GM19025 (cell line): ENCODE results near the gene KNDC1.

ENCODE experiments used
- ATAC-seq: cut with Tn5 transposase; IDR thresholded peaks from one replicate; pipeline ENCODE4 v1.9.1; 2021; ENCODE audit warnings: mild to moderate bottlenecking, low read depth, moderate library complexity; ENCODE audit not compliant: unreplicated experiment

The KNDC1 gene

DNA sequence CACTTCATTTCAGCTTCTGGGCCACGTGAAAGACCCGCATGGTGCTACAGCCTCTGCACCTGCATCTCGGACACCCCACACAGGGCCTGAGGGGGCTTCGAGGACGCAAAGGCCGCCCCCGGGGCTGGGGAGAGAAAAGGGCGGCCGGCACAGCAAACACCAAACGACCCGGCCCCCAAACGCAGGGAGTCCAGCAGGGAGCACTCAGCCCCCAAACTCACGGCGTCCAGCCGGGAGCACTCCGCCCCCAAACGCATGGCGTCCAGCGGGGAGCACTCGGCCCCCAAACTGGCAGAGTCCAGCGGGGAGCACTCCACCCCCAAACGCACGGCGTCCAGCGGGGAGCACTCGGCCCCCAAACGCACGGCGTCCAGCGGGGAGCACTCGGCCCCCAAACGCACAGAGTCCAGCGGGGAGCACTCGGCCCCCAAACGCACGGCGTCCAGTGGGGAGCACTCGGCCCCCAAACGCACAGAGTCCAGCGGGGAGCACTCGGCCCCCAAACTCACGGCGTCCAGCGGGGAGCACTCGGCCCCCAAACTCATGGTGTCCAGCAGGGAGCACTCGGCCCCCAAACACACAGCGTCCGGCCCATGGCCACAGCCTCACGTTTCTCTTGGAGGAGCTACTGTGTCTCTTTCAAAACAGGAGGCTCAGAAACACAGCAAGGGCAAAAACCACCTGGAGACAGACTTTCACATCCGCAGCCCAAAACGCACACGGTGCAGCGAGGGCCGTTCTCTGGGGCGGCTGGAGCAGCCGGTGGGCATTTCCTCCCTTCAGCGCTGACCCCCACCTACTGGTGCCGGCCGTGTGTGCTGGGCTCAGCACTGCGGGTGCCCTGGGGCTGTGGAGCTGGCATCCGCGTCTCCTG lies 43.0 kb downstream of the KNDC1 start:
- ATAC-seq: no peak

DNA sequence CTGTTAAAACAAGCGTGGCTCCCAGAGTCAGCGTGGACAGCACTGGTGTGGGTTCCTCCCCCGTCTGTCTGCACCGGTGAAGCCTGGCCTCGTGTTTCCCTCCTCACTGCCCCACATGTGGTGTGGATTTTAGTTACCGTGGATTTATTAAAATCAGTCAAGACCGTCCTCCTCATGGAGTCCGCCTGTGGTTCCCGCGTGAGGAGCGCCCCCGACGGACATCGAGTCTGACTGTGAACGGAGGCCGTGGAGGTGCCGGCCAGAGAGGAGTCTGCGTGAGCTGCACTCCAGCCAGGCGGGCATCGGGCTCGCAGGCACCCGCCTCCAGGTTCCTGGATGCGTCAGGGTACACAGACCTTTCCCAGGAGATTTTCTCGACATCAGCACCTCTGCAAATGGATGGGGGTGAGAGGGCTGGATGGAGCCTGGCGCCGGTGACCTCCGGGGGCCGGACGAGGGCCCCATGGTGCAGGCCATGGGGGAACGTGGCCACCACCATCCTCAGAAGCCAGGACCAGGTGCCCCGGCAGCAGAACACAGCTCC lies 43.7 kb downstream of the KNDC1 start:
- ATAC-seq: no peak

DNA sequence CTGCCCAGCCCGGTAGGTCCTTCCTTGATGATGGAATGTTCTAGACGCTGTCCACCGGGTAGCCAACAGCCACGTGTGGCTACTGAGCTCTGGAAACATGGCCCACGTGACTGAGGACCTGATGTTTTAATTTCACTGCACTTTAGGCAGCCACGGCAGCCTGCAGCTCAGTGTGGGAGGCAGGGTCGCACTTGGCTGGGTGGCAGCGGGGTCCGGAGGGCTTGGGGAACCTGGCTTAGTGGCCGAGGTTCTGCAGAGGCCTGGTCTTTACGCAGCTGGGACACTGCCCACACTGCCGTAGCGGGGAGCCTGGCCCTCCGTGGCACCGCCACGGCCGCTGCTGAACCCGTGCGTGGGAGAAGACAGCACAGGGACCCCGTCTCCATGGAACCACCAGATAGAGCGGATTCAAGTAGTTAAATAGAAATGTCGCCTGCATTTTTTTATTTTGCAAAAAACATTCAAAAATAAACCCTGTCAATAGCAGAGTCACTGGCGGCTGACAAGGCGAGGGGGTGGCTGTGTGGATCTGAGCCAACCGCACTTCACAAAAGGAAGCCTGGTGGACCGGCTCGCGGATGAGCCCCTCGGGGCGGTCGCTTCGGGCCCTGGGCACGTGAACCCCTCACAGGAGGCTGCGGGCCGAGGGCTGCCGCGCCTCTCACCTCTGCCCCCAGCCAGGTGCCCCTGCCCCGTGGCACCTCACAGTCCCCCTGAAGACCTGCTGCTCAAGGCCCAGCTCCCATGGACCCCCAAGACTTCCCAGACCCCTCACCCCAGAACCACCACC lies 44.4 kb downstream of the KNDC1 start:
- ATAC-seq: no peak

DNA sequence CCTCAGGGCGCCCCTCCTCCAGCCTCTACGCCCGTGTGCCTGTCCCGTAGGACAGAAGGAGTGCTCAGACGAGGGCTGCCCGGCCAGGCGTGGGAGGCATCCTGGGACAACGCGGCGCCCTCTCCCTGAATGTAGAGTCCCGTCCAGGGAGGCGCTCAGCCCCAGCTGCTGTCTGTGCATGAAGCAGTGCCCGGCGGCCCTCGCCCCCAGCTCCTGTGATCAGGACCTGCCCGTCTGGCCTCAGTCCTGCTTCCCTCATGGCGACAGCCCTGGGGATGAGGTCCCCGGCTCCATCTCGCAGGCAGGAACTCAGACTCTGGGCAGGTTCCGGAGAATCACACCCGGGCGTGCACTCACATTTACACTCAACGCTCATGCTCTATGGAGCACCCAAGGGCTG lies 45.1 kb downstream of the KNDC1 start:
- ATAC-seq: no peak

DNA sequence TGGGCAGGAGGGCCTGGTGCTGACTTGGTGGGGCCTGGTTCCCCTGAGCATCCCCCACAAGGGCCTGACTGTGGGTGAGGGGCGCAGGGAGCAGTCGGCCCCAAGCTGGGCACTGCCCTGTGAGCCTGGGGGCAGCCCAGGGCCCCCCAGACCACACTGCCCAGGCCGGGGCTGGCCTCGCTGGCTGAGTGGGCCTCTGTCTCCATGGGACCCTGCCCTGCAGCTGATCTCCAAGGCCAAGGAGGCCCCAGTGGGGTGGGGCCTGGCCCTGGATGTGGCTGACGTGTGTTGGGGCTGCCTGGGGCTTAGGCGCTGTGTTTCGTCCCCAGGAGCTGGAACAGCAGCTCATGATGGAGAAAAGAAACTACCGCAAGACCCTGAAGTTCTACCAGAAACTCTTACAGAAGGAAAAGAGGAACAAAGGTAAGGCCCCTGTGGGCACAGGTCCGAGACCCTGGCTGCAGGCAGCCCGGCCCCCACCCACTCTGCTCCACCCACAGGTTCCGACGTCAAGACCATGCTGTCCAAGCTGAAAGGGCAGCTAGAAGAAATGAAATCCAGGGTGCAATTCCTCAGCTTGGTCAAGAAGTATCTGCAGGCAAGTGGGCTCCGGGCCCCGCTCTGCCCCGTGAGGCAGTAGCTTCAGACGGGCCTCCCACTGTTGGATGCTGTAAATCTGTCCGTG lies 46.5 kb downstream of the KNDC1 start:
- no peak for ATAC-seq

DNA sequence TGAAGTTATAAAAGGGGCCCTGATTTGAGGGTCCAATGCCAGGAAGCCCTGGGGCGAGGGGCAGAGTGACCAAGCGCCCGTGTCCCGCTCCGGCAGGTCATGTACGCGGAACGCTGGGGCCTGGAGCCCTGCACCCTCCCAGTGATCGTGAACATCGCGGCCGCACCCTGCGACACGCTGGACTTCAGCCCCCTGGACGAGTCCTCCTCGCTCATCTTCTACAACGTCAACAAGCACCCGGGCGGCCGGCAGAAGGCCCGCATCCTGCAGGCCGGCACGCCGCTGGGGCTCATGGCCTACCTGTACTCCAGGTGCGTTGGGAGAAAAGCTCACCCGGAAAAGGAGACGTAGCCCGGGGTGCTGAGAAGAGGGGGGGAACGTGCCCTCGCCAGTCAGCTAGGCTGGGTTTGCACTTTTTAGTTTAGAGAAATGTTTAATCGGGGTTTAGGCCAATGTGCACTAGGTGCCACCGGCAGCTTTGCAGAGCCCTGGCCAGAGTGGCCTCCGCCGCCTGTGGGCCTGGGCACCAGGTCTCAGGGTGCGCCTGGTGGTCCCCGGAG lies 47.1 kb downstream of the KNDC1 start:
- no peak for ATAC-seq

DNA sequence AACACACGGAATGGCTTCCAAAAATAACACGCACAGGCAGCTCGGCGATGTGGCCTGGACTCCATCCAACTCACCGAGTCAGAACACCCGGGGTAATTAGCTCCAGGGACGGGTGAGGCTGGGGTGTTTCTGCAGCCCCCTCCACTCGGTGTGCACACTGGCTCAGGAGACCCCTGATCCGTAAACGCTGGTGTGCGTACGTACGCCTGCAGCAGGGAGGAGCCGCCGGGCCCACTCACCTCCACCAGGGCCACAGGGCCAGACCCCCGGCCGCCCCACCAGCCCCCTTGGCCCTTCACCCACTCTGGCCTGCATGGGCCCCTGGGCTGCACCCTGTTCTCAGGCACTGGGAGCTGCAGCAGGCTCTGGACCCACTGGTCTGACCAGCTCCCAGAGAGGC lies 47.6 kb downstream of the KNDC1 start:
- no peak for ATAC-seq

DNA sequence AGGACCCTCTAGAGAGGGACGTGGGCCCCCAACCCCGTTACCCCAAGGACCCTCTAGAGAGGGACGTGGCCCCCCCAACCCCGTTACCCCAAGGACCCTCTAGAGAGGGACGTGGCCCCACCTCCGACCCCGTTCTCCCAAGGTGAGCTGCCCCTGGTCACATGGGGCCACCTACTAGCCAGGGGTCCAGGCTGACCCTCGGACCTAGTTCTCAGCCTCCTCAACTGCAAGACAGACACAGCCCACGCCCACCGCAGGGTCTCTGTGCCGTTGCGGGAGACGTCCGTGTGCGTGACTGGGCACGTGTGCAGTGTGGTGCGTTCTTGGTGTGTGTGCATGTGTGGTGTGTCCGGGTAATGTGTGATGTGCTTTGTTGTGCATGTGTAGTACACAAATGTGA lies 48.4 kb downstream of the KNDC1 start:
- no peak for ATAC-seq

DNA sequence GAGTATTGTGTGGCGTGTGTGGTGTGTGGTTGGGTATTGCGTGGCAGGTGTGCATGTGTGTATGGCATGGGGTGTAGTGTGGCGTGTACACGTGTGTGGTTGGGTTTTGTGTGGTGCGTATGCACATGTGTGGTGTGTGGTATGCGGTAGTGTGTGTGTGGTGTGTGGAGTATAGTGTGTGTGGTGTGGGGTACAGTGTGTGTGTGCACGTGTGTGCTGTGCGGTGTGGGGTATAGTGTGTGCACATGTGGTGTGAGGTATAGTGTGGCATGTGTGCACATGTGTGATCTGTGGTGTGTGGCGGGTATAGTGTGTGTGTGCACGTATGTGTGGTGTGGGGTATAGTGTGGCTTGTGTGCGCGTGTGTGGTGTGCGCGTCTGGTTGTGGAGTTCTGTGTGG lies 49.1 kb downstream of the KNDC1 start:
- ATAC-seq: no peak

DNA sequence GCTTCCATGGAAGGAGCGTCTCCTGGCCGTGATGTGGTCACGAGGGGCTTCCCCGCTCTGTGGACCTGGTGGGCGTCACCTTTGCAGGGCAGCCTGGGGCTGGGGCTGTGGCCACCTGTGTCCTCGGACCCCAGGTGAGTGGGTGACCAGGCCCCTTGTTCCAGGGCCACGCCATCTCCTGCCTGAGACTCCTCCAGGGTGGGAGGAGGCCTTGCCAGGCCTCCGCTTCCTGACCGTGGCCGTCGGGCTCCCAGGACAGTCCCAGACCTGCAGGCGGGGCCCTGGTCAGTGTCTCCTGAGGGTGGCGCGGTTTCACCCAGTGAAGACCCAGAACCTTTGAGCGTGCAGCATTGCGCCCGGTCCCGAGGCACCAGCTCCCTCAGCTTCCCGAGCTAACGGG lies 49.6 kb downstream of the KNDC1 start:
- ATAC-seq: no peak

DNA sequence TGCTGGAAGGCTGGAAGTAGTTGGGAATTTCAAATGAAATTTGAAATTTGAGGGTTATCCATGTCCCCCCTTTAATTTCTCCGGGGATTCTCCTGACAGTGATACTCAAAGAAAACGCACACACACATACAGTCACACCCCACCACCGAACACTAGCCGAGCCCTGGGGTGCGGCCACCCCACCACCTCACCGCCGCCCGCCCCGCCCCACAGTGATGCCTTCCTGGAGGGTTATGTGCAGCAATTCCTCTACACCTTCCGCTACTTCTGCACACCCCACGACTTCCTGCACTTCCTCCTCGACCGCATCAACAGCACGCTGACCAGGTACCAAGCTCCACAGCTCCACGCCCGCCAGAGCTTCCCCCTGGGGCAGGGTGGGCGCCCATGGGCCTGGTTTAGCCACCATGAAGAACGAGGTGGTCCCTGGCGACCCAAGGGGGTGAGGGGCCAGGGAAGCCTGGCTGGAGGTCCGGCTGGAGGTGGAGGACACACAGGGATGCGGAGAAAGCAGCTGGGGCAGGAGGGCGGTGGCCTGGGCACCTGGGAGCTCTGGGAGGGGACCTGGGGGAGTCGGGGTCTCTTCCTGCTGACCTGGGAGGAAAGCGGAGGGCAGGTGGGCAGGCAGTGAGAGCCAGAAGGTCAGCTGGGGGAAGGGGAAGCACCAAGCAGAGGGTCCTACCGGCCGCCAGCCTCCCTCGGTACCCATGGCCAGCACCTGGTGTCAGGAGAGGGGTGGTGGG lies 50.5 kb downstream of the KNDC1 start:
- ATAC-seq: no peak

DNA sequence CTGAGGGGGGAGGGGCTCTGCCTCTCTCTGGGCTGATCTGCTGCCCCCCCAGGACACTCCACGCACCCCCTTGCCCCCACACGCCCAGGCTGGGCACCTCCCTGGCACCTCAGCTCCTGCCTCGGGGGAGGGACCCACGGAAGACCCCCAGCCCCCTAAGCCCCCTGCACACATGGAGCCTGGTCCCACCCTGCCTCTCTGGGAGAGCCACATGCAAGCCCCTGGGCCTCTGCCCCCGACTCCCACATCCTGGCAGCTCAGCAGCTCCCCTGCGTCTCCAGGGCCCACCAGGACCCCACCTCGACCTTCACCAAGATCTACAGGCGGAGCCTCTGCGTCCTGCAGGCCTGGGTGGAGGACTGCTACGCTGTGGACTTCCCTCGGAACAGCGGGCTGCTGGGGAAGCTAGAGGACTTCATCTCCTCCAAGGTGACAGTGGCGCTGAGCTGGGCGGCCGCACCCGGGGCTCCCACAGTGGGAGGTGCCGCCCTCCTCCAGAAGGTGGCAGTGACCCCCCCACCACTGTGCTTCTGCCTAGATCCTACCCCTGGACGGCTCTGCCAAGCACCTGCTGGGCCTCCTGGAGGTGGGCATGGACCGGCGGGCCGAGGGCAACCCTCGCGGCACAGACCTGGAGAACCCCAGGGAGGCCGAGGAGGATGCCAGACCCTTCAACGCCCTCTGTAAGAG lies 51.3 kb downstream of the KNDC1 start:
- no peak for ATAC-seq

DNA sequence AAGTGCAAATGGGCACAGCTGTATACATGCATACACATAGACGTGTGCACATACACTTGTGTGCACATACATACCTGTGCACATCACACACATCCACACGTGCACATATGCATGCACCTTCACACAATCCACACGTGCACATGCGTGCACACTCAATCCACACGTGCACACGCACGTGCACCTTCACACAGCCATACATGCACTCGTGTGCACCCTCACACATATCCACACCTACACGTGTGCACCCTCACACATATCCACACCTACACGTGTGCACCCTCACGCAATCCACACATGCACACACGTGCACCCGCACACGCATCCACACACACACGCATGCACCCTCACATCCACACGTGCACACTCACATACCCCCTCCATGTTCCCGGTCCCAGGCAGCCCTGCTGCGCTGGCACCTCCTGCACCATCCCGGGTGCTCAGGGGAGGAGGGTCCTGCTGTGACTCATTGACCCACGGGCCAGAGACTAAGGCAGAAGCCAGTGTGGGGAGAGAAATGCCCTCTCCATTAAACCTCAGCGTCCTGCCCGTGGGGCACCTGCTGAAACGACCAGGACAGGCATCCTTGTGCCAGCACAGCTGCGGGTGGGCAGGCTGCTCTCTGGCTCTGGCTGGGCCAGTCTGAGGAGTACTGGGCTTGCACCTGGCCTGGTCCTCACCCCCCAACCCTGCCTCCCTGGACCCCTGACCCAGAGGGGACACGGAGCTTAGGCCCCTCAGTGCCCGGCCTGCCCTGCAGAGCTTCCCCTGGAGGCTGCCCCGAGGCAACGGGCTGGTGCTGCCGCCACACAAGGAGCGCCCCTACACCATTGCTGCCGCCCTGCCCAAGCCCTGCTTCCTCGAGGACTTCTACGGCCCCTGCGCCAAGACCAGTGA lies 52.2 kb downstream of the KNDC1 start:
- ATAC-seq: no peak

DNA sequence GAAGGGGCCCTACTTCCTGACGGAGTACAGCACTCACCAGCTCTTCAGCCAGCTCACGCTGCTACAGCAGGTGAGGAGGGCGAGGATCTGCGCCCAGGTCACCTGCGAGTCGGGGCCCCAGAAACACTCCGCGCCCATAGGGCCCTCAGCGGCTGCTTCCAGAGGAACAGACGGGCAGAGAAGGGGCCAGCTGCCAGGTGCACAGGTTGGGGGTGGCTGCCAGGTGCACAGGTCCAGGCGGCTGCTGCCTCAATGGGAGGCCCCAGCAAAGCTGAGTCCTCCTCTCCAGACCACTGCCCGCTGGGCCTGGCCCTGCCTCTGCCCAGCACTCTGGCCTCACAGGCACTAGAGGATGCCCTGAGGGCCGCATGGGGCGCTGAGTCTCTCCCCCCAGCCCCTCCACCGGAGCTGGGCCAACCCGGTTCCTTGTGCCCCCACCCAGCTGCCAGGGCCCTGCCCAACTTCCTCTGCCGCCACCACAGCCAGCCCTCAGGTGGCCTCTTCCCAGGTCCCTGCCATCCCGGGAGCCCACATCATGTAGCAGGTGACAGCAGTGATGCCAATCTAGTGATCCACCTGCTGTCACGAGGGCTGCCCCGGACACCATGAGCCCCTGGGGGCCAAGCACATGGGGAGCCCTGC lies 53.0 kb downstream of the KNDC1 start:
- no peak for ATAC-seq

DNA sequence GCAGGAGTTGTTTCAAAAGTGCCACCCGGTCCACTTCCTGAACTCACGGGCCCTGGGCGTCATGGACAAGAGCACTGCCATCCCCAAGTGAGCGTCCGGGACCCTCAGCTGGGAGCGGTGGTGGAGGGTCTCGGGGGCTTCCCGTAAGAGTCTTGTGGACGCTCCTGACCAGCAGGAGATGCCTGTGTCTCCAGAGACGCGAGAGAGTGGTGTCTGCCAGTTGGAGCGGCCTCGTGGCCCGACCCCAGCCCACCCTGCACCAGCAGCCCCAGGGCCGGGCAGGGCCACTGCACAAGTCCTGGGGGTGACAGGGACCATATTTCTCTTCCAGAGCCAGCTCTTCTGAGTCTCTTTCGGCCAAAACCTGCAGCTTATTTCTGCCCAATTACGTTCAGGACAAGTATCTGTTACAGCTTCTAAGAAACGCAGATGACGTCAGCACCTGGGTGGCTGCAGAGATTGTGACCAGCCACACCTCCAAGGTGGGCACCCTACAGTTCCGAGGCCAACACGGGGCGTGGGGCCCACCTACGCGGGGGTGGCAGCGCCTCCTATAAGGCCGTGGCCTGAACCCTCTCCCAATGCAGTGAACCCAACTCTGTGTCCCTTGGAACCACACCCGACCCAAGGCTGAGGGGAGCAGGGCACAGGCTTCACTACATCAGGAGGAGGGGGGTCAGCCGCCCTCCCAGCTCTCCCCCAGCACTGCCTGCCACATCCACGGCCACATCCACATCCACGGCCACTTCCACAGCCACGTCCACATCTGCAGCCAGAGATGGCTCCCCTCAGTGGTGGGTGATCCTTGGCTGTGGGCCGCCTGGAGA lies 53.8 kb downstream of the KNDC1 start:
- ATAC-seq: no peak

DNA sequence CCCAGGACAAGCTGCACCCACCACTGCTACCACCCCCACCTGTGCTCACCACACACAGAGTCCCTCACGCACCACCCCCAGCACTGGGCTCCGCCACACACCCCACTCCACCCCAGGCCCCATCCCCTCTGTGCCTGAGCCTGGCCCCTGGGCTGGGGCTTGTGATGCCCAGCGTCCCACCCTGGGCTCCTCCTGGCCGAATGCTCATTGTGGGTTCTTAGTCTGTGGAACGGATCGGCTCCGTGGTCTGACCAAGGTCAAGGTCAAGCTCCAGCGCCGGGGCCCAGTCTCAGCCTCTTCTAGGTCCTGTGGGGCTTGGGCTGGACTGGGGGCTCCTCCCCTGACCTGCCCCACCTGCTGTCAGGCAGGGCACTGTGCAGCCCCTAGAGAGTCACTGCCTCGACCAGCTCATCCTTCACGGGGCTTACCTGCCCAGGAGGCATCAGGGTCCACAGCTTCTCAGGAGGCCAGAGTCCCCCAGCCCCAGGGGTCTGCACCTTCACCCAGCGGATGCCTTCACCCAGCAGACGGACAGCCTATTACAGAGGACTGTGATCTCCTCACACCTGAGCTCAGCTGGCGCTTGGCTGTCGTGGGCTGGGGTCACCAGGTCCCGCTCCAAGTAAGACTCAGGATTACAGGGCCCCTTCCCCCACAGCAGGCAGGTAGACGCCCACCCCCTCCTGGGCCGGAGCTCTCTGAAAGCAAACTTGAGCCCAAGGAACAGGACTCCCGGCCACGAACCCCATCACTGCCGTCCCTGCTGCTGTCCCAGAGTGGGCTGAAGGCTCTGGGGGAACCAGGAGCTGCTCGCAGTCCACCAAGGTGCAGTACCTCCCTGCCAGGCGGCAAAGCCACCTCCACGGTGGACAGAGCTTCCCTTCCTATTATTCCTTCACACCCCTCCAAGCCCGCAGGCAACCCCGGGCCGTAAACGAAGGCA lies 54.7 kb downstream of the KNDC1 start:
- no peak for ATAC-seq
